ENCODE measurements around the gene PDHX.

Gene PDHX

GRCh38 chr11:34960277-34960676 lies 43.9 kb downstream of the PDHX start:
- DNase-seq = no peak

GRCh38 chr11:34962034-34962433 lies 45.6 kb downstream of the PDHX start:
- no peak for DNase-seq

- DNase-seq = no peak
These were observed 46.9 kb downstream of the PDHX start for GRCh38 chr11:34963351-34963750.

GRCh38 chr11:34964610-34965331 lies 48.4 kb downstream of the PDHX start:
- no peak for DNase-seq

GRCh38 chr11:34968862-34969261 lies 52.4 kb downstream of the PDHX start:
- DNase-seq = no peak

GRCh38 chr11:34970033-34970432 lies 53.6 kb downstream of the PDHX start:
- no peak for DNase-seq

GRCh38 chr11:34970480-34970879 lies 54.1 kb downstream of the PDHX start:
- DNase-seq = no peak

- DNase-seq = no peak
These were observed 55.5 kb downstream of the PDHX start for GRCh38 chr11:34971928-34972327.

- DNase-seq = no peak
These were observed 55.9 kb downstream of the PDHX start for GRCh38 chr11:34972366-34972765.

- no peak for DNase-seq
These were observed 56.5 kb downstream of the PDHX start for GRCh38 chr11:34972892-34973291.

GRCh38 chr11:34975482-34975881 lies 59.1 kb downstream of the PDHX start:
- DNase-seq = no peak

- no peak for DNase-seq
These were observed 60.2 kb downstream of the PDHX start for GRCh38 chr11:34976496-34977088.

GRCh38 chr11:34977089-34977912 lies 60.9 kb downstream of the PDHX start:
- DNase-seq = no peak

GRCh38 chr11:34978236-34979191 lies 62.1 kb downstream of the PDHX start:
- no peak for DNase-seq

GRCh38 chr11:34984514-34984913 lies 68.1 kb downstream of the PDHX start:
- DNase-seq = no peak

- no peak for DNase-seq
These were observed 70.6 kb downstream of the PDHX start for GRCh38 chr11:34986883-34987520.

GRCh38 chr11:34987617-34988016 lies 71.2 kb downstream of the PDHX start:
- no peak for DNase-seq

GRCh38 chr11:34988294-34989255 lies 72.2 kb downstream of the PDHX start:
- no peak for DNase-seq

GRCh38 chr11:34990916-34991315 lies 74.5 kb downstream of the PDHX start:
- DNase-seq = no peak

GRCh38 chr11:34994854-34995253 lies 78.4 kb downstream of the PDHX start:
- no peak for DNase-seq

GRCh38 chr11:34996958-34997357 lies 80.5 kb downstream of the PDHX start:
- DNase-seq = no peak
